ENCODE measurements around the gene GIPC3. TPM values are rescaled to one million over a fixed set of nuclear protein-coding genes. Genes with fewer than 3 reads are reported as not detected.

GIPC3 gene
- polyA plus RNA-seq, 1 of the 3 experiments (the other 2 are of a cell fraction) = 0.20 TPM

- Histone ChIP-seq H2AFZ (ENCODE audit: low read depth) (no peak overlapping the region), H3K36me3 (replicated peaks in 1 of 2; ENCODE audit: control insufficient read depth in 1 of 2, insufficient read depth in 2 of 2, low read length in 1 of 2) (no peaks in the 10 kb centered on the region), H3F3A (replicated peaks; ENCODE audit: insufficient read depth) (no peaks in the 10 kb centered on the region), H4K20me1 (ENCODE audit: insufficient read depth) (peaks cover 11% of the 10 kb centered on the region; the same call in 1 of the 2 replicates), H3K9me2 (no peaks in the 10 kb centered on the region), H3K9me3 (no peaks in the 10 kb centered on the region), H3K4me2 (no peak overlapping the region), H3K79me2 (ENCODE audit: insufficient read depth) (peaks cover 63% of the 10 kb centered on the region), H3K4me1 (ENCODE audit: control insufficient read depth in 1 of 2, insufficient read depth in 2 of 2, low read depth in 1 of 2, low read length in 1 of 2) (peaks cover 3 to 15% of the 10 kb centered on the region in 2 experiments; a peak in 1 of 4 replicates), H3K27ac (ENCODE audit: low read depth in 2 of 2, low read length in 1 of 2) (no peak overlapping the region), H3K27me3 (ENCODE audit: insufficient read depth) (no peaks in the 10 kb centered on the region), H3K9ac (no peak overlapping the region), H3K4me3 (ENCODE audit: low read depth in 2 of 2, low read length in 1 of 2) (no peak overlapping the region)
- WGBS (ENCODE audit: low lambda C conversion rate) = 95% methylated on average over 20 of the region's 21 CpGs
- ChIA-PET POLR2A (no interaction called here), CTCF (interaction anchor here (1.0 to 7.3 kb wide), 2 partner anchors 8 to 31 kb away, joined by 4 to 73 read pairs; partner anchors contain the start of gene GIPC3)
- TF ChIP-seq RCOR1 (IDR thresholded peaks at IDR 0.05; ENCODE audit: low read length) = no peak
- TF ChIP-seq ELF1 (IDR thresholded peaks at IDR 0.05) = no peak
- TF ChIP-seq IRF3 (IDR thresholded peaks at IDR 0.05; ENCODE audit: low read depth, low read length) = no peak
- no peak for TF ChIP-seq RFX5 (IDR thresholded peaks at IDR 0.05; ENCODE audit: low read length)
- TF ChIP-seq JUND (IDR thresholded peaks at IDR 0.05) = no peak
- no peak for TF ChIP-seq CTCF (IDR thresholded peaks at IDR 0.05)
- TF ChIP-seq ZBTB33 (IDR thresholded peaks at IDR 0.05; ENCODE audit: borderline replicate concordance, low read depth) = no peak
- TF ChIP-seq MXI1 (IDR thresholded peaks at IDR 0.05; ENCODE audit: low read depth, low read length) = no peak
- TF ChIP-seq MEF2A (IDR thresholded peaks at IDR 0.05; ENCODE audit: borderline replicate concordance, low read depth) = no peak
- no peak for TF ChIP-seq EZH2phosphoT487 (IDR thresholded peaks at IDR 0.05; ENCODE audit: borderline replicate concordance, low read depth)
- TF ChIP-seq RXRA (IDR thresholded peaks at IDR 0.05; ENCODE audit: borderline replicate concordance, low read depth) = no peak
- no peak for TF ChIP-seq TCF12 (IDR thresholded peaks at IDR 0.05)
- peak; percentile 6 for DNase-seq
Measured at GRCh38 chr19:3554254-3555083, 30.8 kb upstream of the GIPC3 start.

Measured in SK-N-SH (cell line).